PFSK-1 (cell line): ENCODE data around the gene ZFYVE21.

ENCODE experiments used
- FOXP2 ChIP-seq: optimal IDR thresholded peaks from 2 replicates; pipeline ENCODE3; 2011; ENCODE audit warnings: borderline replicate concordance, control low read depth, inconsistent platforms; ENCODE audit not compliant: insufficient read depth; ENCODE audit errors: extremely low read length, extremely low read depth
- POLR2AphosphoS5 ChIP-seq: IDR thresholded peaks from 2 replicates; pipeline ENCODE4 v1.6.1; 2012; ENCODE audit warnings: low read depth, mild to moderate bottlenecking, control low read depth, low read length, moderate library complexity
- REST ChIP-seq, 2 experiments: IDR thresholded peaks; 2 replicates each; pipeline versions ENCODE4 v1.6.1 to v1.8.0; 2011 to 2012; ENCODE audit warnings: low read depth in 2 of 2, low read length in 2 of 2, control low read depth in 1 of 2, inconsistent platforms in 1 of 2, mild to moderate bottlenecking in 1 of 2, moderate library complexity in 1 of 2; ENCODE audit not compliant: insufficient read depth in 1 of 2
- SIN3A ChIP-seq: IDR thresholded peaks from 2 replicates; pipeline ENCODE4 v1.6.1; 2012; ENCODE audit warnings: mild to moderate bottlenecking, low read length, moderate library complexity, borderline replicate concordance; ENCODE audit not compliant: insufficient read depth
- TAF1 ChIP-seq: IDR thresholded peaks from 2 replicates; pipeline ENCODE4 v1.6.1; 2012; ENCODE audit warnings: low read length, control low read depth, borderline replicate concordance; ENCODE audit not compliant: insufficient read depth

Gene ZFYVE21

GRCh38 chr14:103726474-103726873, 10.9 kb downstream of the ZFYVE21 start:
- TF ChIP-seq REST (IDR thresholded peaks at IDR 0.05; ENCODE audit: insufficient read depth in 1 of 2, low read depth in 2 of 2, low read length in 2 of 2) (no peak), POLR2AphosphoS5 (no peak), FOXP2 (no peak)

- TF ChIP-seq REST (IDR thresholded peaks at IDR 0.05; ENCODE audit: insufficient read depth in 1 of 2, low read depth in 2 of 2, low read length in 2 of 2): no peak
These were observed 11.8 kb downstream of the ZFYVE21 start for GRCh38 chr14:103727313-103727980.

DNA sequence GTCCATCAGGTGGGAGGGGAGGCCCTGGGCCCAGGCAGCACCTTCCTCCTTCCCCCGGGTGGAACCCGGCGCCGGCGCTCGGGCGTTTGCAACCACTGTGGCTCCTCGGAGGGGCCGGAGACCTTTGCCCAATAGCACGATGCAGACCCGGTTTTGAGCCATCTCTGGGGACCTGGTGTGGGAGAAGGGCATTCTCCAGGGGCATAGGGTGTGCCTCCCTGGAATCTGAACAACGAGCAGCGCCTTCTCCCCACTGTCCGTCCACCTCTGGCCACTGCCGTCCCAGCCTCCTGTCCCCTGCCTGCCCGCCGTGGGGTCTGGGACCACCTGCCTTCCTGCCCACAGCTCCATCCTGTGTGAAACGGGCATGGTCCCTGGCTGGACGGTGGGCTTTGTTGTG, 12.5 kb downstream of the ZFYVE21 start:
- TF ChIP-seq REST (IDR thresholded peaks at IDR 0.05; ENCODE audit: insufficient read depth in 1 of 2, low read depth in 2 of 2, low read length in 2 of 2): no peak
- TF ChIP-seq SIN3A: no peak
- no peak for TF ChIP-seq FOXP2
- no peak for TF ChIP-seq TAF1
- TF ChIP-seq POLR2AphosphoS5: no peak

GRCh38 chr14:103728721-103729120, 13.1 kb downstream of the ZFYVE21 start:
- TF ChIP-seq REST (IDR thresholded peaks at IDR 0.05; ENCODE audit: insufficient read depth in 1 of 2, low read depth in 2 of 2, low read length in 2 of 2) (no peak), POLR2AphosphoS5 (no peak), FOXP2 (no peak), TAF1 (no peak), SIN3A (no peak)

DNA sequence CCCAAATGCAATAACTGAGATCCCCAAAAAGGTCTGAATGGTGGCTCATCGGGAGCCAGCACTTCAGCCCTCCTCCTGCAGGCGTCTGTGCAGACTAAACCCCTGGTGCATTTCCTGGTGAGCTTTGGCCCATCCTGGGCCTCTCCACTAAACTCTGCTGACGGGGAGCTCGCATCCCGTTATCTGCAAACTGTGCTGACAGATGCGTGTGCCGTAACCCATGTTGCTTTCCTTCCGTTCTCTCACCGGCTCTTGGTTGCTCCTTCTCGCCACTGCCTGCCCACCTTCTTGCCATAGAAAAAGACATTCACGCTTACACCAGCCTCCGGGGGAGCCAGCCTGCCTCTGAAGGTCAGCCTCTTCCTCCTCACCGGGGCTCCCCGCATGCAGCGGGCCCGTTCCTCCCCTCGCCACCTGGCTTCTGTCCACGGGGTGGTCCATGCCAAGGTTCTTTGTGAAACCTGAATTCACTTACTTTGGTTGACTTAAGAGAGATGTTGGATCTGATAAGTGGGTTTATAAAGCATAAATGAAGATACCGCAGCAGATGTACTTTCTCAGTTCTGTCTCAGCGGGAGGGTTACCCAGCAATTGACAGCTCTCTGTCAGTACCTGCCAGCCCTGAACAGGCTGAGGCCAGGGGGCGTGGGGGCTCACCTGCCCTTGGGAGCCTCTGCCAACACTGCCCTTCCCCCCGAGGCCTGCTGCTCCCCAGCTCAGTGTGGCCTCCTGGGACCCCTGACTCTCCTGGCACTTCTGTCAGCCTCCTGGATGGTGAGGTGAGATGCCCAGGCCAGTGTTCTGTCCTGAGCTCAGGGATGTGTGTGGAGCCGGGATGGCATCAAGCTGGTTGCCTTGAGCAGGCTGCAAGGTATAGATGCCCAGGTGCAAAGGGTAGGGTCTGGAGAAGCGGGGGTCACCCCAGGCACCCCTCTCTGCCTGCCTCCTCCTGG, 14.2 kb downstream of the ZFYVE21 start:
- TF ChIP-seq TAF1 (no peak), SIN3A (no peak), REST (IDR thresholded peaks at IDR 0.05; ENCODE audit: insufficient read depth in 1 of 2, low read depth in 2 of 2, low read length in 2 of 2) (no peak)
